Ovary (tissue), 3 donors: ENCODE results near the gene CASKIN2.

Experiments used
- POLR2A ChIP-seq: fragments of 450-650 bp; IDR thresholded peaks from one replicate; pipeline ENCODE4 v1.6.1; 2017; ENCODE audit warnings: antibody characterized with exemption, mild to moderate bottlenecking, moderate library complexity
- TF ChIP-seq, protein P1 (sequence below), 3 donors: fragments of 450-650 bp in 2 of 3; fragments of 200-600 bp in 1 of 3; IDR thresholded peaks; one replicate each; pipeline versions ENCODE4 v1.5.1 to v1.8.0; 2016 to 2022; ENCODE audit warnings: antibody characterized with exemption in 3 of 3, mild to moderate bottlenecking in 1 of 3
- donor health status: DM: no; HTN: no; CAD: no.

DNA sequence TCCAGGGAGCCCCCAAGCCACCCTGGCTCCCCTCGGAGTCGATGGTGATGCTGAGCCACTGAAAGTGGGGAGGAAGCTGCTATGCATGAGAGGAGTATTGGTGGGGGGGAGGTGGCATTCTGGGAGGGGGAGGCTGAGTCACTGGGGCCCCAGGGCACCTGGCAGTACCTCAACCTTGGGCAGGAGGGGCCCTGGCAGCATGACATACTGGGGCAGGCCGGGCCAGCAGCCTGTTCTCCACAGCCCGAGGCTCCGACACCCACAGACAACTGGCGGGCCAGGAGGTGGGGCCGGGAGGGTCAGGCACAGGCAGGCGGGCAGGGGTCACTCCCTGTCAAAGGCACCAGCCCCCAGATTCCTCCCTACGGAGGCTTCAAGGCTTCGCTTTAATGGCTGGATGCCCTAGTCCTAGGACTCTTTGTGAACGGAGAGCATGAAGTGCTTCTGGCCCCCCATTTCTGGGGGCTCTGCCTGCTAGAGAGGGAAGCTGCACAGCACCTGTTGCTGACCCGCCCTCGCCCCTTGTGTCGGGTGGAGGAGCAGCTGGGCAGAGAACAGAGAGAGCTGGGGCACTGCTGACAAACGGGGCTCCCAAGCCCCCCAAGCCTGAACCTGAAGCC, 928 bp downstream of the CASKIN2 start:
- TF ChIP-seq POLR2A, result no peak
- TF ChIP-seq, protein P1, sequence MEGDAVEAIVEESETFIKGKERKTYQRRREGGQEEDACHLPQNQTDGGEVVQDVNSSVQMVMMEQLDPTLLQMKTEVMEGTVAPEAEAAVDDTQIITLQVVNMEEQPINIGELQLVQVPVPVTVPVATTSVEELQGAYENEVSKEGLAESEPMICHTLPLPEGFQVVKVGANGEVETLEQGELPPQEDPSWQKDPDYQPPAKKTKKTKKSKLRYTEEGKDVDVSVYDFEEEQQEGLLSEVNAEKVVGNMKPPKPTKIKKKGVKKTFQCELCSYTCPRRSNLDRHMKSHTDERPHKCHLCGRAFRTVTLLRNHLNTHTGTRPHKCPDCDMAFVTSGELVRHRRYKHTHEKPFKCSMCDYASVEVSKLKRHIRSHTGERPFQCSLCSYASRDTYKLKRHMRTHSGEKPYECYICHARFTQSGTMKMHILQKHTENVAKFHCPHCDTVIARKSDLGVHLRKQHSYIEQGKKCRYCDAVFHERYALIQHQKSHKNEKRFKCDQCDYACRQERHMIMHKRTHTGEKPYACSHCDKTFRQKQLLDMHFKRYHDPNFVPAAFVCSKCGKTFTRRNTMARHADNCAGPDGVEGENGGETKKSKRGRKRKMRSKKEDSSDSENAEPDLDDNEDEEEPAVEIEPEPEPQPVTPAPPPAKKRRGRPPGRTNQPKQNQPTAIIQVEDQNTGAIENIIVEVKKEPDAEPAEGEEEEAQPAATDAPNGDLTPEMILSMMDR (IDR thresholded peaks at IDR 0.05), result no peak
